GM12878 (cell line): ENCODE results near the gene NT5C2. TPM values are rescaled to one million over a fixed set of nuclear protein-coding genes. Genes with fewer than 3 reads are reported as not detected.
"Not testable (repeated sequence)": the region's sequence is repeated elsewhere in the genome, so short reads cannot be mapped to it uniquely, and the experiment has no call there.

Experiments used
- ATAC-seq: fragments of 200-7000 bp; cut with Tn5 transposase; 3 replicates; pipeline ENCODE4 v1.9.1; 2020; ENCODE audit warnings: mild to moderate bottlenecking, moderate library complexity
- BruUV-seq: library from RNA; stranded (reverse); fragments of 400-500 nt; replicated peaks from 2 replicates; lab custom pipeline; 2021; lab: Mats Ljungman, UMichigan
- CTCF ChIA-PET: fragments of 300-600 bp; sonication (Branson Sonifier 250); formaldehyde crosslinking; extraction: SDS; loops from one replicate; lab custom pipeline; 2021; ENCODE audit warnings: inconsistent platforms; lab: Yijun Ruan, JAX
- POLR2A ChIA-PET: fragments of 350-600 bp; formaldehyde crosslinking; extraction: SDS; loops from one replicate; lab custom pipeline; 2021; ENCODE audit warnings: inconsistent platforms; lab: Charles Lee
- RAD21 ChIA-PET: fragments of 300-600 bp; sonication (Branson Sonifier 250); formaldehyde crosslinking; loops from one replicate; lab custom pipeline; 2023; ENCODE audit warnings: antibody characterized with exemption; ENCODE audit not compliant: unreplicated experiment; lab: Charles Lee
- SMC1A ChIA-PET: fragments of 300-600 bp; sonication (Branson Sonifier 250); formaldehyde crosslinking; loops from one replicate; lab custom pipeline; 2023; ENCODE audit not compliant: unreplicated experiment, uncharacterized antibody; lab: Charles Lee
- DNase-seq: peaks from one replicate; pipeline ENCODE4 v3.0.0-alpha.2; 2011; ENCODE audit warnings: low read depth, low spot score
- FAIRE-seq: peaks from 3 replicates; lab custom pipeline; 2011; peaks lifted over from hg19 to GRCh38; lab: Jason Lieb, UNC
- H2AFZ ChIP-seq: 2 replicates; pipeline ENCODE4 v1.6.0; 2011; ENCODE audit warnings: low read depth, low read length, control low read depth; ENCODE audit not compliant: control insufficient read depth
- H3K27ac ChIP-seq: 2 replicates; pipeline ENCODE4 v1.5.1; 2011; ENCODE audit warnings: control low read depth; ENCODE audit not compliant: control insufficient read depth, insufficient read depth
- H3K27me3 ChIP-seq, 2 experiments: replicated peaks in 1 of 2; 2 replicates each; pipeline versions ENCODE4 v1.6.0 to v1.6.1; 2011; ENCODE audit warnings: low read length in 1 of 2; ENCODE audit not compliant: control insufficient read depth in 2 of 2, insufficient read depth in 2 of 2
- H3K36me3 ChIP-seq, 2 experiments: 2 replicates each; pipeline ENCODE4 v1.5.1; 2011; ENCODE audit warnings: low read length in 1 of 2; ENCODE audit not compliant: control insufficient read depth in 2 of 2, insufficient read depth in 2 of 2
- H3K4me1 ChIP-seq: 2 replicates; pipeline ENCODE4 v1.6.1; 2011; ENCODE audit warnings: mild to moderate bottlenecking, low read length, moderate library complexity, mixed read lengths; ENCODE audit not compliant: control insufficient read depth, insufficient read depth
- H3K4me2 ChIP-seq: 2 replicates; pipeline ENCODE4 v1.6.0; 2011; ENCODE audit warnings: control low read depth; ENCODE audit not compliant: control insufficient read depth, insufficient read depth
- H3K4me3 ChIP-seq: fragments of 200-600 bp; sonication (generic); 2 replicates; pipeline ENCODE4 v1.5.1; 2016
- H3K79me2 ChIP-seq: 2 replicates; pipeline ENCODE4 v1.6.0; 2011; ENCODE audit warnings: low read length; ENCODE audit not compliant: control insufficient read depth, insufficient read depth
- H3K9ac ChIP-seq: 2 replicates; pipeline ENCODE4 v1.8.0; 2011; ENCODE audit warnings: low read length, control low read depth, mixed read lengths; ENCODE audit not compliant: control insufficient read depth, insufficient read depth
- H3K9me3 ChIP-seq: replicated peaks from 3 replicates; pipeline ENCODE4 v1.5.1; 2011; ENCODE audit warnings: mild to moderate bottlenecking, low read length; ENCODE audit not compliant: control insufficient read depth, insufficient read depth
- H4K20me1 ChIP-seq: 2 replicates; pipeline ENCODE4 v1.6.0; 2011; ENCODE audit not compliant: control insufficient read depth, insufficient read depth
- FOS ChIP-seq: IDR thresholded peaks from 3 replicates; pipeline ENCODE4 v1.6.1; 2011; ENCODE audit warnings: borderline replicate concordance; ENCODE audit not compliant: insufficient read length; ENCODE audit errors: extremely low read depth
- GABPA ChIP-seq: IDR thresholded peaks from 2 replicates; pipeline ENCODE4 v1.6.1; 2014; ENCODE audit warnings: antibody characterized with exemption, low read depth, mild to moderate bottlenecking, inconsistent platforms
- RCOR1 ChIP-seq: conservative IDR thresholded peaks from 2 replicates; pipeline ENCODE4 v1.6.1; 2012; ENCODE audit warnings: low read depth, low read length, improper control_type of control experiment
- RFX5 ChIP-seq: IDR thresholded peaks from 2 replicates; pipeline ENCODE4 v1.6.1; 2011; ENCODE audit warnings: low read depth, low read length, improper control_type of control experiment
- SMARCA5 ChIP-seq: fragments of 450-650 bp; IDR thresholded peaks from 2 replicates; pipeline ENCODE4 v1.6.1; 2017; ENCODE audit warnings: mild to moderate bottlenecking
- ZNF207 ChIP-seq: fragments of 450-650 bp; IDR thresholded peaks from 2 replicates; pipeline ENCODE4 v1.6.1; 2014; ENCODE audit warnings: antibody characterized with exemption, mild to moderate bottlenecking, borderline replicate concordance
- WGBS: methylation state at CpG from one replicate; pipeline ENCODE4 v1.1.6; 2016; ENCODE audit warnings: low lambda C conversion rate; ENCODE audit not compliant: insufficient replicate concordance, insufficient coverage; ENCODE audit errors: missing lambda C conversion rate; 5-methylcytosine and 5-hydroxymethylcytosine counted together
- in situ Hi-C: fragments of 300-500 bp; cut with MboI; formaldehyde crosslinking; loops from 9 replicates; pipeline ENCODE4 v1.14.3; 2018; ENCODE audit warnings: mixed read lengths
- intact Hi-C: fragments of 100-400 bp; cut with micrococcal nuclease; formaldehyde crosslinking; loops from one replicate; pipeline ENCODE4 v1.14.2; 2022; ENCODE audit not compliant: unreplicated experiment
- polyA plus RNA-seq, 11 experiments: library from polyadenylated mRNA; depleted of rRNA in 4 of 11; unstranded in 6 of 11; stranded (reverse) in 5 of 11; fragments of >200 nt; fragmentation: Nextera tagmentation in 4 of 11; fragmentation: Illumina TruSeq in 1 of 11; extraction: Ambion mirVana in 4 of 11; extraction: Trizol in 1 of 11; gene quantifications; 1 replicate in 1 of 11; 2 replicates in 10 of 11; pipeline versions ENCODE4 v1.2.1 to v1.2.3, GENCODE V29; 2011 to 2016; ENCODE audit warnings: inconsistent platforms in 2 of 11, missing spikeins in 2 of 11, low read depth in 1 of 11
- total RNA-seq, 4 experiments: library from RNA; depleted of rRNA in 3 of 4; stranded (reverse); fragments of >200 nt in 3 of 4; fragmentation: Illumina TruSeq in 1 of 4; extraction: Trizol in 1 of 4; gene quantifications; 2 replicates each; pipeline versions ENCODE4 v1.2.1 to v1.2.3, GENCODE V29; 2013 to 2021
- TF ChIP-seq, protein P1 (sequence below): fragments of 150-350 bp; IDR thresholded peaks from 2 replicates; pipeline ENCODE4 v1.6.1; 2014; ENCODE audit warnings: mild to moderate bottlenecking, low read depth, low read length
- TF ChIP-seq, protein P2 (sequence below): fragments of 450-650 bp; formaldehyde crosslinking; IDR thresholded peaks from 2 replicates; pipeline ENCODE4 v1.5.0; 2022; ENCODE audit warnings: mild to moderate bottlenecking, missing genetic modification characterization

The NT5C2 gene
- total and polyA plus RNA-seq, 10 of the 15 experiments (the other 5 are each of a cell fraction or from before 2014, with no cell fraction given): 15.8 to 70.1 (median 56.0) TPM

DNA sequence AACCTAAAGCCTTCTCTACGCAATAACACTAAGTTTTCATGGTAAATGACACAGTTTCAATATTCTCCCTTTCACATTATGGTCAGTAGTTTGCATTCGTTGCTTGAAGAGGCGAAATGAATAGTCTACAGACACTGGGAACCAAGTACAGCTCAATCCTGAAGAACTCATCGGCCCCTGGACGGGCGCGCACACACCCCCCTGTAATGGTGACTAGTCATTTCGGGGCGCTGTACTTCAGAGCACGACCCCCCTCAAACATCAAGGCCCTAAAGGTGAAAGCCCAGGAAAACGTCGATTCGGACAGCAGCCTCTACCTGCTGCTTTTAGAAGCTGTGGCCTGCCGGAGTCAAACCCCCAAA lies 1.0 kb downstream of the NT5C2 start (continued):
- TF ChIP-seq, protein P1, sequence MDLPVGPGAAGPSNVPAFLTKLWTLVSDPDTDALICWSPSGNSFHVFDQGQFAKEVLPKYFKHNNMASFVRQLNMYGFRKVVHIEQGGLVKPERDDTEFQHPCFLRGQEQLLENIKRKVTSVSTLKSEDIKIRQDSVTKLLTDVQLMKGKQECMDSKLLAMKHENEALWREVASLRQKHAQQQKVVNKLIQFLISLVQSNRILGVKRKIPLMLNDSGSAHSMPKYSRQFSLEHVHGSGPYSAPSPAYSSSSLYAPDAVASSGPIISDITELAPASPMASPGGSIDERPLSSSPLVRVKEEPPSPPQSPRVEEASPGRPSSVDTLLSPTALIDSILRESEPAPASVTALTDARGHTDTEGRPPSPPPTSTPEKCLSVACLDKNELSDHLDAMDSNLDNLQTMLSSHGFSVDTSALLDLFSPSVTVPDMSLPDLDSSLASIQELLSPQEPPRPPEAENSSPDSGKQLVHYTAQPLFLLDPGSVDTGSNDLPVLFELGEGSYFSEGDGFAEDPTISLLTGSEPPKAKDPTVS: no peak
- TF ChIP-seq RFX5 (no peak), FOS (no peak), RCOR1 (no peak), SMARCA5 (0 out of 2 replicates have a peak, but pooled peaks have one; percentile 26), ZNF207 (no peak), GABPA (no peak)
- TF ChIP-seq, protein P2, sequence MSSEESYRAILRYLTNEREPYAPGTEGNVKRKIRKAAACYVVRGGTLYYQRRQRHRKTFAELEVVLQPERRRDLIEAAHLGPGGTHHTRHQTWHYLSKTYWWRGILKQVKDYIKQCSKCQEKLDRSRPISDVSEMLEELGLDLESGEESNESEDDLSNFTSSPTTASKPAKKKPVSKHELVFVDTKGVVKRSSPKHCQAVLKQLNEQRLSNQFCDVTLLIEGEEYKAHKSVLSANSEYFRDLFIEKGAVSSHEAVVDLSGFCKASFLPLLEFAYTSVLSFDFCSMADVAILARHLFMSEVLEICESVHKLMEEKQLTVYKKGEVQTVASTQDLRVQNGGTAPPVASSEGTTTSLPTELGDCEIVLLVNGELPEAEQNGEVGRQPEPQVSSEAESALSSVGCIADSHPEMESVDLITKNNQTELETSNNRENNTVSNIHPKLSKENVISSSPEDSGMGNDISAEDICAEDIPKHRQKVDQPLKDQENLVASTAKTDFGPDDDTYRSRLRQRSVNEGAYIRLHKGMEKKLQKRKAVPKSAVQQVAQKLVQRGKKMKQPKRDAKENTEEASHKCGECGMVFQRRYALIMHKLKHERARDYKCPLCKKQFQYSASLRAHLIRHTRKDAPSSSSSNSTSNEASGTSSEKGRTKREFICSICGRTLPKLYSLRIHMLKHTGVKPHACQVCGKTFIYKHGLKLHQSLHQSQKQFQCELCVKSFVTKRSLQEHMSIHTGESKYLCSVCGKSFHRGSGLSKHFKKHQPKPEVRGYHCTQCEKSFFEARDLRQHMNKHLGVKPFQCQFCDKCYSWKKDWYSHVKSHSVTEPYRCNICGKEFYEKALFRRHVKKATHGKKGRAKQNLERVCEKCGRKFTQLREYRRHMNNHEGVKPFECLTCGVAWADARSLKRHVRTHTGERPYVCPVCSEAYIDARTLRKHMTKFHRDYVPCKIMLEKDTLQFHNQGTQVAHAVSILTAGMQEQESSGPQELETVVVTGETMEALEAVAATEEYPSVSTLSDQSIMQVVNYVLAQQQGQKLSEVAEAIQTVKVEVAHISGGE (CRISPR knock-in tag): peak; percentile 72

DNA sequence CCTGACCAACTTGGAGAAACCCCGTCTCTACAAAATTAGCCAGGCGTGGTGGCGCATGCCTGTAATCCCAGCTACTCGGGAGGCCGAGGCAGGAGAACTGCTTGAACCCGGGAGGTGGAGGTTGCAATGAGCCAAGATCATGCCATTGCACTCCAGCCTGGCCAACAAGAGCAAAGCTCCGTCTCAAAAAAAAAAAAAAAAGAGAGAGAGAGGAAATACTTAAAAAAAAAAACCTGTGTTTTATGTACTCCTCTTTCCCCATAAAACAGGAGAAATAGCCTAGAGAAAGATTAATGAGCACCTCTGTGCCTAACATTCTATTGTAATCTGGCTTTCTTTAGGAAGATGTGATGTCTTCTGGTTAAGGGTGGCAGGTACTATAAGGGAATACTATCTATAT lies 1.9 kb downstream of the NT5C2 start:
- ChIA-PET CTCF (interaction anchor here (0.6 to 3.0 kb wide), 6 partner anchors 7 to 274 kb away, joined by 3 to 25 read pairs (median 8); partner anchors contain the start of gene CNNM2), RAD21 (interaction anchor here (1.1 to 5.3 kb wide), 8 partner anchors 8 to 302 kb away, joined by 3 to 31 read pairs (median 10); partner anchors contain the start of gene NEURL1), POLR2A (interaction anchor here (0.6 to 4.8 kb wide), 8 partner anchors 8 to 284 kb away, joined by 4 to 59 read pairs (median 10); no protein-coding TSS in a partner anchor), SMC1A (interaction anchor here (0.9 to 6.8 kb wide), 6 partner anchors 12 to 274 kb away, joined by 3 to 68 read pairs (median 12); no protein-coding TSS in a partner anchor)
- in situ Hi-C loops, FAIRE-seq, H3K4me1 ChIP-seq, BruUV-seq, H2AFZ ChIP-seq, H3K9me3 ChIP-seq, ATAC-seq, H3K36me3 ChIP-seq, DNase-seq, H3K27ac ChIP-seq, H4K20me1 ChIP-seq, H3K27me3 ChIP-seq: not testable (repeated sequence)
- Histone ChIP-seq H3K4me2 (peak overlapping the region; percentile 81), H3K79me2 (peaks cover 63% of the 10 kb centered on the region), H3K4me3 (peak overlapping the region; percentile 85), H3K9ac (peak overlapping the region; percentile 10)
- WGBS: 83% methylated on average over 6 of the region's 7 CpGs
- intact Hi-C loops: loop anchor here (2.0 to 10.0 kb wide), 4 partner anchors 51 to 546 kb away; partner anchors contain the start of gene TRIM8
